Peyer's patch (tissue), 4 donors: Measurements from ENCODE around the gene POU2F3. TPM values are rescaled to one million over a fixed set of nuclear protein-coding genes. Genes with fewer than 3 reads are reported as not detected.

Experiments
- DNase-seq, 3 donors: peaks; one replicate each; pipeline ENCODE4 v3.0.0-alpha.2; 2017 to 2019
- H3K27ac ChIP-seq, 4 donors: fragments of 200-600 bp; sonication (generic); one replicate each; pipeline ENCODE4 v1.5.1; 2016 to 2019
- H3K27me3 ChIP-seq, 2 donors: fragments of 200-600 bp; sonication (generic); one replicate each; pipeline ENCODE4 v1.5.1; 2019
- H3K36me3 ChIP-seq, 3 donors: fragments of 200-600 bp; sonication (generic); one replicate each; pipeline ENCODE4 v1.5.1; 2016 to 2019
- H3K4me1 ChIP-seq, 4 donors: fragments of 200-600 bp; sonication (generic); one replicate each; pipeline ENCODE4 v1.5.1; 2016 to 2019
- H3K4me3 ChIP-seq, 4 donors: fragments of 200-600 bp; sonication (generic); 1 replicate in 3 of 4; 2 replicates in 1 of 4; pipeline ENCODE4 v1.5.1; 2016 to 2019; ENCODE audit warnings: mild to moderate bottlenecking in 1 of 4
- H3K9me3 ChIP-seq, 4 donors: fragments of 200-600 bp; sonication (generic); one replicate each; pipeline ENCODE4 v1.5.1; 2016 to 2019; ENCODE audit warnings: mild to moderate bottlenecking in 1 of 4
- POLR2A ChIP-seq, 2 donors: fragments of 450-650 bp; IDR thresholded peaks; one replicate each; pipeline ENCODE4 v1.5.1; 2017; ENCODE audit warnings: antibody characterized with exemption in 2 of 2, mild to moderate bottlenecking in 2 of 2, moderate library complexity in 2 of 2
- total RNA-seq, 4 donors: library from RNA; depleted of rRNA; stranded (reverse); fragments of >200 nt; gene quantifications; one replicate each; pipeline ENCODE4 v1.1.0, GENCODE V29; 2016
- TF ChIP-seq, protein P1 (sequence below), 6 experiments: fragments of 450-650 bp in 4 of 6; fragments of 200-600 bp in 2 of 6; sonication (generic) in 1 of 6; IDR thresholded peaks; one replicate each; pipeline ENCODE4 v1.5.1; 2017 to 2019; ENCODE audit warnings: antibody characterized with exemption in 6 of 6, mild to moderate bottlenecking in 3 of 6, moderate library complexity in 1 of 6

The POU2F3 gene
- total RNA-seq, 4 donors from 2014 or later: 2.2 to 3.3 (median 2.8) TPM; not detected in 1

DNA sequence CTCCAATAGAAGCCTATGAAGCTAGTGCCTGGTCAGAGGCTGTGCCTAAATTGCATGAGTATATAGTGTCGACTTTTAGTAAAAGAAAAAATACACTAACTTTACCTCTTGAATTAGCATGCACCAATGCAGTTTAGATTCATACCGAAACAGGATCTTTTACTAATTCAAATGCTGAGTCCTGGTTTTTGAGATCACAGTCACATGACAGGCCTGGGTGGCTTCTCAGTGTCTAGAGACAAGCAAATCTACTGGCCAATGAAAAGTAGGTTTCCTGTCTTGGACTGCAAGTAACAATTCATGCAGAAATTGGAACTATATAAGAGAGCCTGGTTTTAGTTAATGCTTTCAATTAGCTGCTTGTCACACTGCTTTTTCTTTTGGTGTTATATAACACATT, 103.5 kb downstream of the POU2F3 start:
- peak in 2 of 3 donors; percentile 49 to 53 for DNase-seq
- H3K4me1 ChIP-seq: peaks cover 0 to 70% (median 9%) of the 10 kb centered on the region in 4 donors

GRCh38 chr11:120344302-120345004, 104.5 kb downstream of the POU2F3 start:
- H3K4me1 ChIP-seq: peaks cover 0 to 60% (median 9%) of the 10 kb centered on the region in 4 donors
- H3K27me3 ChIP-seq: no peaks in the 10 kb centered on the region
- H3K36me3 ChIP-seq: no peaks in the 10 kb centered on the region
- DNase-seq: peak in 2 of 3 donors; percentile 43 to 62
- TF ChIP-seq, protein P1, sequence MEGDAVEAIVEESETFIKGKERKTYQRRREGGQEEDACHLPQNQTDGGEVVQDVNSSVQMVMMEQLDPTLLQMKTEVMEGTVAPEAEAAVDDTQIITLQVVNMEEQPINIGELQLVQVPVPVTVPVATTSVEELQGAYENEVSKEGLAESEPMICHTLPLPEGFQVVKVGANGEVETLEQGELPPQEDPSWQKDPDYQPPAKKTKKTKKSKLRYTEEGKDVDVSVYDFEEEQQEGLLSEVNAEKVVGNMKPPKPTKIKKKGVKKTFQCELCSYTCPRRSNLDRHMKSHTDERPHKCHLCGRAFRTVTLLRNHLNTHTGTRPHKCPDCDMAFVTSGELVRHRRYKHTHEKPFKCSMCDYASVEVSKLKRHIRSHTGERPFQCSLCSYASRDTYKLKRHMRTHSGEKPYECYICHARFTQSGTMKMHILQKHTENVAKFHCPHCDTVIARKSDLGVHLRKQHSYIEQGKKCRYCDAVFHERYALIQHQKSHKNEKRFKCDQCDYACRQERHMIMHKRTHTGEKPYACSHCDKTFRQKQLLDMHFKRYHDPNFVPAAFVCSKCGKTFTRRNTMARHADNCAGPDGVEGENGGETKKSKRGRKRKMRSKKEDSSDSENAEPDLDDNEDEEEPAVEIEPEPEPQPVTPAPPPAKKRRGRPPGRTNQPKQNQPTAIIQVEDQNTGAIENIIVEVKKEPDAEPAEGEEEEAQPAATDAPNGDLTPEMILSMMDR (IDR thresholded peaks at IDR 0.05): no peak
- TF ChIP-seq POLR2A (IDR thresholded peaks at IDR 0.05): no peak
- no peak overlapping the region for H3K4me3 ChIP-seq
- no peak overlapping the region for H3K27ac ChIP-seq
- no peaks in the 10 kb centered on the region for H3K9me3 ChIP-seq

More for the DNA sequence above, 103.5 kb downstream of the POU2F3 start:
- Histone ChIP-seq H3K36me3 (no peaks in the 10 kb centered on the region), H3K27ac (no peak overlapping the region), H3K27me3 (no peaks in the 10 kb centered on the region), H3K4me3 (no peak overlapping the region), H3K9me3 (no peaks in the 10 kb centered on the region)
- TF ChIP-seq, protein P1 (IDR thresholded peaks at IDR 0.05): no peak
- TF ChIP-seq POLR2A (IDR thresholded peaks at IDR 0.05): no peak

GRCh38 chr11:120346233-120346632, 106.3 kb downstream of the POU2F3 start:
- Histone ChIP-seq H3K36me3 (no peaks in the 10 kb centered on the region), H3K4me1 (peaks cover 0 to 42% (median 9%) of the 10 kb centered on the region in 4 donors), H3K27ac (no peak overlapping the region), H3K27me3 (no peaks in the 10 kb centered on the region), H3K9me3 (no peaks in the 10 kb centered on the region), H3K4me3 (no peak overlapping the region)
- TF ChIP-seq, protein P1 (IDR thresholded peaks at IDR 0.05): no peak
- TF ChIP-seq POLR2A (IDR thresholded peaks at IDR 0.05): no peak
- no peak for DNase-seq

DNA sequence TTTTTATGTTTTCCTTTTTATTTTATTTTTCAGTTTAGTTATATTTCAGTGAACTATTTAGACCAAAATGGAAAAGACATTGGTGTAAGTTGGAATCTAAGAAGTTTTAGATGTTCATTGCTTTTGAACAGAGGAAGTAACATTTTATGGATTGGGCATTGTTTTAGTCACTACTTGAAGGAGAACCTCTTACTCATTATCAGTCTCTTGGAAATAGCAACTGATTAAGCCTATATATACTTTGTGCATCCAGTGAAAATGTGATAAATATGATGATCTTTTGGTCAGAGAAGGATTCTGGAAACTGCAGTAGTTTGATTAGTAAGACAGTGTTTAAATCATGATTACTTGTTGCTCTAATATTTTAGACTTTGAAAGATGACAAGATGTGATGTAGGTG, 110.7 kb downstream of the POU2F3 start:
- Histone ChIP-seq H3K4me3 (no peak overlapping the region), H3K36me3 (no peaks in the 10 kb centered on the region), H3K4me1 (peaks cover 0 to 36% (median 0%) of the 10 kb centered on the region in 4 donors), H3K27ac (no peak overlapping the region), H3K27me3 (no peaks in the 10 kb centered on the region), H3K9me3 (no peaks in the 10 kb centered on the region)
- no peak for TF ChIP-seq POLR2A (IDR thresholded peaks at IDR 0.05)
- TF ChIP-seq, protein P1 (IDR thresholded peaks at IDR 0.05): no peak
- no peak for DNase-seq

- no peak for DNase-seq
- H3K27ac ChIP-seq: no peak overlapping the region
- TF ChIP-seq POLR2A (IDR thresholded peaks at IDR 0.05): no peak
- TF ChIP-seq, protein P1 (IDR thresholded peaks at IDR 0.05): no peak
- H3K4me1 ChIP-seq: peaks cover 0 to 25% (median 0%) of the 10 kb centered on the region in 4 donors
- no peaks in the 10 kb centered on the region for H3K36me3 ChIP-seq
- H3K9me3 ChIP-seq: no peaks in the 10 kb centered on the region
- H3K4me3 ChIP-seq: no peak overlapping the region
- H3K27me3 ChIP-seq: no peaks in the 10 kb centered on the region
Observed at GRCh38 chr11:120352405-120352804, 112.5 kb downstream of the POU2F3 start.
